HG03064 (cell line): Measurements from ENCODE around the gene F5.
"Not testable (repeated sequence)": the region's sequence is repeated elsewhere in the genome, so short reads cannot be mapped to it uniquely, and the experiment has no call there.

Source experiments
- ATAC-seq: cut with Tn5 transposase; IDR thresholded peaks from one replicate; pipeline ENCODE4 v1.9.1; 2021; ENCODE audit warnings: low read depth; ENCODE audit not compliant: unreplicated experiment

Gene F5

DNA sequence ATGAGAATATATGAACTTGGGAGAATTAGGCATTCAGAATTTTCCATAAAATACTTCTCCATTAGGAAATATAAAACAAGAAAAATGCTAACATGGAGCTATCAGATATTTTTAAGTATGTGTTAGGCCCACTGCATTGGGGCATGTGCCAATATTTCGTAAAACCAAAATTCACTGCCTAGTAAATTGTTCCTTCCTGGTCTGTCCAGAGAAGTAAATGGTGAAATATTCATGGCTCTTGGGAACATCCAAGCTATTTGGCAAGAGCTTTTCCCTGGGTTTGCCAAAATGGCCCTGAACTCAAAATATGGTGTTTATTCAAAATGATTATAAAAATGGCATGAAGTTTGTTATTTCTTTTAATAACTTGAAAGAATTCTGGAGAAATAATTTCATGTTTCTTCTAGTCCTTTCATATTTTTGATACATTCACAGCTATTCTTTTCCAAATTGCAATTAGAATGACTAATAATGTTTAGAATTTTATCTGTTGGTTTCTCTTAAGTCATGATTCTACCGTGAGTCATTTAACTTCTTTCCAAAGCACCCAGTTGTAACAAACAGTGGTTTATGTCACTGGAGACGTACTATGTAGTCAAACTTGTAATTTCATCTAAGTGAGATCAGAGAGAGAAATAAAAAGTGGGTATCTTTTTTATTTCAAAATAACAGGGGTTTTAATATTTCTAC, 74.8 kb downstream of the F5 start:
- no peak for ATAC-seq

DNA sequence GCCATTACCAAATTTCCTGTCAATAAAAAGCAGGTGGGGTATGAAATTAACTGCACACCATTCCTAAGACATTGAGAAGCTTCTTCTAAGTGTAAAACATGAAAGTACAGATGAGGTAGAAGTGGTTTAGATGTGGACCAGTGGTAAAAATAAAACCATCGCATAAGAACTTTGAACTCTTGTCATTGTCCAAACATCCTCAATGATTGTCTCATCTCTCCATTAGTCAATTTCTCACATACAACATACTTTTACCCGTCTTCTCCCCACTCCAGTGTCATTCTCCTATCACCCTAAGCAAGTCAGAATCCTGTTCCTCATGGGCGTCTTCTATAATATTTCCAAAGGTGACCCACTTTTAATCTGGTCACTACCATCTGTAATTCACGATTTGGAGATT, 76.2 kb downstream of the F5 start:
- no peak for ATAC-seq

DNA sequence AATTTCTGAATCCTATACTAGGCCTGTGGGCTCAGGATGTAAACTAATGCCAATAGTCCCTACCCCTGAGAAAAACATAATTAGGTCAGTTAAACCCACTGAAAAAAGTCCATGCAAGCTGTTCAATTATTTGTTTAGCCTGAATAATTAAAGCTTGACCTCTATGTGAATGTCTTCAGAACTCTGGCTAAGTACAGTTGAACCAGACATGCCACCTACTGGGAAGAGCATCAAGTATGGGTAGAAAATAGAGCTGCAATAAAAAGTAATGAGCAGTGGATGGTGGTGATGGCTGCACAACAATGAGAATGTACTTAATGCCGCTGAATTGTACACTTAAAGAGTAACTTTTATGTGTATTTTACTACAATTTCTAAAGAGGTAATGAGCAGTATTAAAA, 76.9 kb downstream of the F5 start:
- no peak for ATAC-seq

DNA sequence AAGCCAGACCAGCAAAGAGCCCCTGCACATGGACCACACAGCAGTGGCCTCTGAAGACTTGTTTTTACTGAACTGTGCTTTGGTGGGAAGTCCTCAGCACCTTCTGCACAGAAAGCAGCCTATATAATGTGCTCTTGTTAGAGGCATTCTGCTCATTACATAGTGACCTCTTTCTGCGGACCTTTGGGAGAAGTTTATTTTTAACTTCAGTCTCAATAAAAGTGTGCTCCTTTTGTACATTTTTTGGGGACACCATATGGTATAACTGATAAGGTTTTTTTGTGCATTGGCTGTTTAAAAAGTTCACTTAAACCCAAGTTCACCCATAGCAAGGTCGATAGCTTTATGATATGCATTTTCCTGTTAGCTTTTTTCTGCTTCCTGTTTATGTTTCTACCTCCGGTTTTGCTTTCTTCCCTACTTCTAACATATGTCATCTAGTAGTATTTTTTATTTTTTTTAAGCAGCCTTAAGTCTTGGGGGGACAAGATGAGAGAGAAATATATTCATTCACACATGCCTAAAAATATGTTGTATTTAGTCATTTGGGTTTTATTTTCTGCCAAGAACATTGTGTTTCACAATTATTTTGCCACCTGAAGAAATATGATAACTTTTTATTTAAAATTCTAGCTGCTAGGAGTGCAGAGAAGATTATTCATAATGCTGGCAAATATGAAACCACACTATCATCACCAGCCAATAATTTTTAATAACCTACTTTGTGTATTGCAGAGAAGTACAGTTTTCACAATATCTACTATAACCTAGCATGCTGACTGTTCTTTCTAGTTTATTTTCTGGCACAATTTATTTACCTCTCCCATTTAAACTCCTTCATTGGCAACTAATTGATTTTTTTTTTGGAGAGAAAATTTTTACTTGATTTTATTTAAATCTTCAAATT, 77.6 kb downstream of the F5 start:
- ATAC-seq = no peak

DNA sequence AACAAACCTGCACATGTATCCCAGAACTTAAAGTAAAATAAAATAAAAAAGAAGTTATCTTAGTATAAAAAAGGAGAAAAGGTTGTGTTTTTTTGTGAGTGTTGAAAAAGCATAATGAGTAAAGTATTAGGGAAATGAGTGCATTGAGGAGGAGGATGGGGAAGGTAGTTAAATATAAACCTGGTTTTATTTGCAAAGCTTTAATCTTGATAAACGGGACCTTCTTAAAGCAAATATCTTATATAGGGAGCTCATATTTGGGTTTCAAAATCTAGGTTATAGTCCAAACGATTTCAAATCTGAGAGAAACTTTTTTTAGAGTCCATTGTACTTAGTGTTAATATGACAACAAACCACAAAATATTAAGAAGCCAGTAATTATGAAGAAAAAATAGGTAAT, 78.9 kb downstream of the F5 start:
- no peak for ATAC-seq

DNA sequence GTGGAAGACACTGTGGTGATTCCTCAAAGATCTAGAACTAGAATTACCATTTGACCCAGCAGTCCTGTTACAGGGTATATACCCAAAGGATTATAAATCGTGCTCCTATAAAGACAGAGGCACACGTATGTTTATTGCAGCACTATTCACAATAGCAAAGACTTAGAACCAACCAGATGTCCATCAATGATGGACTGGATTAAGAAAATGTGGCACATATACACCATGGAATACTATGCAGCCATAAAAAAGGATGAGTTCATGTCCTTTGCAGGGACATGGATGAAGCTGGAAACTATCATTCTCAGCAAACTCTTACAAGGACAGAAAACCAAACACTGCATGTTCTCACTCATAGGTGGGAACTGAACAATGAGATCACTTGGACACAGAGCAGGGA, 82.7 kb downstream of the F5 start:
- not testable (repeated sequence) for ATAC-seq

DNA sequence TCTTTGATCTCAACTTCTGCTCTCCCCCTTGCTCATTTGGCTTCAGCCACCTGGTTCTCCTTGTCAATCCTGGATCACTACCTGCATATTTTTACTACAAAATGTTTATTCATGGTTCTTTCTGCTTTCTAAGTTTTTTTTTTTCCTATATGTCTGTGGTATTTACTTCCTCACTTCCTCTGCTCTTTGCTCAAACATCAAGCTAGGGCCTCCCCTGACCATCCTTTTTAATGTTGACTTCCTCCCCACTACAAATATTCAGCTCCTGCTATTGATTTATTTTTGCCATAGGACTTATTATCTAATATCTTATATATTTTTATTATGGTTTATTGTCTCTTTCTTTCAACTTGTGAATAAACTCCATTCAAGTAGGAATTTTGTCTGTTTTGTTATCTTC, 86.5 kb downstream of the F5 start:
- no peak for ATAC-seq

DNA sequence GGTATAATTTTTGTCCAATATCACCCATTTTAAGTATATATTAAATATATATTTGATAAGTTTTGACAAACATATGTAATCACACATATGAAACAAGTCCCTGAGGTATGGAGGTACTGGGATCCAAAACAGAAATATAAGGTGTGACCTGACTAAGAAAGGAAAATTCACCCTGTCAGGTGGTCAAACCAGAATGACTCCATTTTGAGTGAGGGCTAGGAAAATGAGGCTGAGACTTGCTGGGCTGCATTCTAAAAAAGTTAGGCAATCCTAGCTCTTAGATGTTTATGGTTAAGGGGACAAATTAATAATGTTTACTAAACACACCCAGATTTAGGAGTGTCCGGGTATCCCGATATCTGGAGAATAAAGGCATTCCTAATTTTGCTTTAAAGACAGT, 89.0 kb downstream of the F5 start:
- ATAC-seq = no peak

DNA sequence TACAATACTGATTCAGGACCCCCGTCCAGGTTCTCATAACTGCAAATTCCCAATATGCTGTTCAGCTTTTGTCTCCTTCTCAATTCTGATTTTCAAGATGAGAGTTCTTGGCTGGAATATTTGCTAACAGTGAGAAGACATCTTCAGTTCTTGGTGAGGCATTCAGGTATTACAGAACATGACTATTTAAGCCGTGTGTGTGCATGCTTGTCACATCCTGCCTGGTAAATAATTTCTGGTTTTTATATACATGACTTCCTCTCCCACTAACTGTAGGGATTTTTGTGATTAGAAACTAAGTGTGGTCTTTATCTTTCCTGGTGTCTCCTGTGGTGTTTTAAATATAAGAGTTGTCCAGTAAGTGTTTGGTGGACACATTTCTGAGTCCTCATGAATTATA, 90.4 kb downstream of the F5 start:
- no peak for ATAC-seq

DNA sequence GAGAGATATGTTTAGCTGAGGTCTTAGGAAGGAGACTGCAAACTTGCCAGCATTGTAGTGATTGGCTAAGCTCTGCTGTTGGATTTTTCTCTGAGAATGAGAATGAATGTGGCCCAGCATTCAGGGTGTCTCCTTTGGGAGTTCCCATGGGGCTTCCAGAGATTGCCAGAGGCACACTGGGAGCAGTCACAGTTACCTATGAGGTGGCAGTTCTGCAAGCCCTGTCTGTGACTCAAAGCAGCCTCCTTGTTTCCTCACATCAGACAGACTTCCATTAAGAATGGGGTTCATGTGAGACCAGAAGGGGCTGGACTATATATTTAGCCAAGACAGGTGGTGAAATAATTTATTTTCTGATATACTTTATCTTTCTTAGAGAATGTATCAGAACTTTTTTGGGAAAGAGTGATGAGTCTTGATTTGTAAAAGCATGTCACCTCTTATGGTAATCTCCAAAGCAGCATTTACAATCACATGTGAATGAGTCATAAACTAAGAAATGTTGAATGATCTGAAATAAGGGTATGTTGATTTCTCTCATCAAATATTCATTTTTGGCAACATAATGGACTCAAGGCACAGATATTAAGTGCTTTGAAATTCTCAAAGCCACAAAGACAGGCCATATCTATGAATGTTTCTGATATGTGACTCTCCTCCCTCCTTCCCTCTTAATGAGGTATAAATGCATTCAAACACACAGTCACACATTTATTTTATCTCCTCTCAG, 91.1 kb downstream of the F5 start:
- no peak for ATAC-seq

DNA sequence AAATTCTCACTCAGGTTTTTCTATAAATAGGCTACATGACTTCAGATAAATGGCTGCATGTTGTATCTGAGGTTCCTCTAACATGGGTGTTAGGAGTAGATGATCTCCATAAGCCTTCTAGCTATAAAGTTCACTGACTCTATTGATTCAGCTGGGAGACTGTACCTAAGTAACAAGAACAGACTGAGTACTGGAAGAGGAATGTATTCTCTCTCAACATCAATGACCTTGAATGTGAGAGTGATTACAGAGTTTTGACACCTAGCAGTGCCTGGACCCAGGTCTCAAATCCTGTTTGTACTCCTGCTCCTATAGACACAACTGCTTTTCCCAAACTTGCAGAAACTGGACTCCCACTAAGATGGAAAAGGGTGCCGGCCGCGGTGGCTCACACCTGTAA, 91.9 kb downstream of the F5 start:
- ATAC-seq = no peak

DNA sequence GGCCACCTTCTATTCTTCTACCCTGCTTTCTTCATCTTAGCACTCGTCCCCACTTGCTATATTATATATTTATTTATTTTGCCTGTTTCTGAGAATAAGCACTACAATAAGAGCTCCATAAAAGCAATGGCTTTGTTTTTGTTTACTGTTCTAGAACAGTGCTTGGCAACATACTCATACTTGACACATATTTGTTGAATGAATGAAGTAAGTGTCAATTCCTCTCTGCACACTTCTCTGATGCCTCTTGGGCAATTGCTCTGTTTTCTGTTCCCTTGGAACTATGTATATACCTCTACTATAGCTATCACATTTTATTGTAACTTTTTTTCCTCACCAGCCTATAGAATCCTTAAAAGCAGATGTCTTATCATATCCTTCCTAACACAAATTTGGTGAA, 93.0 kb downstream of the F5 start:
- ATAC-seq = no peak

DNA sequence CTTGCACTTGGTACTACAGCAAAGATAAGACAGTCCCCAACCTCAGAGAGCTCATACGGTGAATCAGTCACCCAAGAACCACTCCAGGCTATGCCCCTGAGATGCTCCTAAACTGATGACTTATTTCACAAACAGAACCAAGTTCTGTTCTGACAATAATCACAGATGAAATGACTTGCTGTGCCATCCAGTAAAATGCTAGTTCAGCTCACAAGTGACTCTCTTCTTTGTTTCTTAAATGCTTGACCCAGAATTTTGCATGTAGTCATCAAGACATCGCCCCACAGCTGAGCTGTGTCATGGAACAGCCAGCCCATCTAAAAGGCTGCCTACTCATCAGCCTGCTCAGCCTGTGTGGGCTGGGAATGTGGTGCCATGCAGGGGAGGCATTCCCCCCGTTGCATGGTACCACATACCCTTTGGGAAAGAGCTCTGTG, 94.4 kb downstream of the F5 start:
- no peak for ATAC-seq

DNA sequence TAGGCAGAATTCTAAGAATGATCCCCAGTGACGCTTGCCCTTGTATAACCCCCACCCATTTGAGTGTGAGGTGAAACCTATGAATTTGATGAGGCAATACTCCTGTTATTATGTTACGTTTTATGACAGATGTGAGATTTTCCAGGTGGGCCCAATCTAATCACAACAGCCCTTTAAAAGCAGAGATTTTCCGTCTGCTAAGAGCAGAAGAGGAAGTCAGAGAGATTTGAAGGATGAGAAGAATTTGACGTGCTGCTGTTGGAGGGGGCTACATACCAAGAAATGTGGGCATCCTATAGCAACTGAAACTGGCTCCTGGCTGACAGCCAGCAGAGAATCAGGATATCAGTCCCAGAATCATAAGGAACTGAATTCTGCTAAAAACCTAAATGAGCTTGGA, 98.1 kb downstream of the F5 start:
- no peak for ATAC-seq

DNA sequence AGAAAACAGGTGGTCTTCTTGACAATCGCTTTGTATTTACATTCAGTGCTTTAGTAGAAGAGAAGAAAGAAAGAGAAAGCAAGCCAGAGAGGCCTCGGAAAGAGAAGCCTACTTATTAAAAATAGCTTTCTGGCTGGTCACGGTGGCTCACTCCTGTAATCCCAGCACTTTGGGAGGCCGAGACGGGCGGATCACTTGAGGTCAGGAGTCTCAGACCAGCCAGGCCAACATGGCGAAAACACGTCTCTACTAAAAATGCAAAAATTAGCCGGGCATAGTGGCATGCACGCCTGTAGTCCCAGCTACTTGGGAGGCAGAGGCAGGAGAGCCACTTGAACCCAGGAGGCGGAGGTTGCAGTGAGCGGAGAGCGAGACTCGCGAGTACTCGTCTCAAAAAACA, 98.7 kb downstream of the F5 start:
- no peak for ATAC-seq

DNA sequence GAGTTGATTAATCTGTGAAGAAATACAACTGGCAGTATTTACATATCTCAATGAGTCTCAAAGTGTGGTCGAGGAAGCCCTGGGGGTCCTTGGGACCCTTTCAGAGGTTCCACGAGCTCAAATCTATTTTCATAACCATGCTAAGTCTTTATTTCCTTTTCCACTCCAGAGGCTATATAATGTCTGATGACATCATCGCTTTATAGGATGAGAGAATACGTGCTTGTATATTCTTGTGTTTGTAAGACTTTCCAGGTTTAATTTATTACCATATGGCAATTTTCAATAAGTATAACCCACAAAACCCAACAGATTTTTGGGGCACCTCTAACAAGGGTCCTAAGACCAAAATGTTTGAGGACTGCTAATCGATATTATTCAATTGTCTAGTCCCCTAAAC, 99.1 kb downstream of the F5 start:
- no peak for ATAC-seq

DNA sequence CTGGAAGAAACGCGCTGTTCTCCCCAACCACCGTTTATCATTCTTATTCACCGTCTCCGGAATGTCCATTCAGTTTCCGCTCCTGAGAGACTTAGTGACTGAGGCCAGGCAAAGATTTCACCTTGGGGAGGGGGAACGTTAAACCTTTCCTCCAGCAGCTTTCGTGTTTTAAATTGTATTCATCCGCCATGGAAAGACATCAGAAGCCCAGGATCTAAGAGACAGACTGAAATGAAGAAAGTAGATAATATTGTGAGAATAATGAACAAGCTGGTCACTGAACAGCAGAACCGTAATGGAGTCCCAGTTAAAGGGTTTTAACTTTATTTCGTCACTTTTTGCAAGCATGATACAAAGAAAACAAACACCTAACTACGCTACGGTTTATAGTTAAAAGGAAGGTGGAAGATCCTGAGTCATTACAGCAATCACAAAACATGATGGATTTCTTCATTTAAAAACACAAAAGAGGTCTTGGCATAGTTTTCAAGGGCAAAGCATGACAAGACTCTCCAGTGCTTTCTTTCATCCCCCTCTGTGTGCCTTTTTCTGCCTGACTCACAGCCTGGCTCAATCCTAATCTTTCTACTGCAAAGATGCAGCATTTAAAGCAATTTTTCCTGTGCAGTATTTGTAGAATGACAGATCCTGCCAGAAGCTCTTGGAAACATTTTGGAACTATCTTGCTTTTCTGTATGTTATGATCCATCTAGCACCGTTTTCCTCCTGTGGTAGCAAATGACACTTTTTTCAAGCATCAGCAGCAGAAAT, 99.8 kb downstream of the F5 start:
- no peak for ATAC-seq

DNA sequence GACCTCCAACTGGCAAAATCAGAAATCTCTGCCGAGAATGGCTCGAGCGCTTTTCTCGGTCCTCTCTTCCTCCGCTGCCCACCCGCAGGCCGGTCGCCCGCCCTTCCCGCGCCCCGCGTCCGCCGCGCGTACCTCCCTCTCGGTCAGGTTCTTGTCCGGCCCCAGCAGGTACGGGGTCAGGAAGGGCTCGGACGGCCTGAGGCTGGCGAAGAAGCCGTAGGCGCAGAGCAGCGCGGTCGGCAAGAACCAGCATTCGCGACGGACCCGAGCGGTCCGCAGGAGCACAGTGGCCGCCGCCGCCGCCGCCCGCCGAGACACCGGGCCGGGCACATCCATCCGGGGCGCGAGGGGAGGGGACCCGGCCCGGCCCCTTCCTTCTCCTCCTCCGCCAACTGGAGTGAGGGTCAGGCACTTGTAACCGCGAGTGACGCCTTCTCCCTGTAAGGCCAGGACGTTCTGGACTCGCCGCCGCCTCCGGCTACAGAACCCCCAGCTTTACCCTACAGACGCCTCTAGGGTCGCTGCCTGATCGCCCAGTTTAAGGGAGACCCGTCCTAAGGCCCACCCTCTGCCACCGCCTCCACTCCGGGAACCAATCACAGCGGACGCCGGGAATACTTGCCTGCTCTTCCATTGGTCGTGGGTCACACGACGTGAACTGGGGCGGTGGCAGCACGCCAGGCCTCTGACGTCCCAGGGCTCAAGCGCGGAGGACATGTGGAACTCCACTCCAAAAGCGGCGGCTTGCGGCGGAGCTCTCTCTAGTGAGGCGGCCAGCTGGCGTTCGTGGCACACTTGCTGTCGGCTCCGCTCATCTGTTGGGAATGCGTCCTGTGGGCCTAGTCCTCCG, 100.6 kb downstream of the F5 start, which contains the start of gene SLC19A2:
TSS of gene SLC19A2 (minus strand) at position 514 of the 850 bp plus-strand sequence. CDS start at position 336, 178 bp downstream.
- peak; percentile 99 for ATAC-seq

DNA sequence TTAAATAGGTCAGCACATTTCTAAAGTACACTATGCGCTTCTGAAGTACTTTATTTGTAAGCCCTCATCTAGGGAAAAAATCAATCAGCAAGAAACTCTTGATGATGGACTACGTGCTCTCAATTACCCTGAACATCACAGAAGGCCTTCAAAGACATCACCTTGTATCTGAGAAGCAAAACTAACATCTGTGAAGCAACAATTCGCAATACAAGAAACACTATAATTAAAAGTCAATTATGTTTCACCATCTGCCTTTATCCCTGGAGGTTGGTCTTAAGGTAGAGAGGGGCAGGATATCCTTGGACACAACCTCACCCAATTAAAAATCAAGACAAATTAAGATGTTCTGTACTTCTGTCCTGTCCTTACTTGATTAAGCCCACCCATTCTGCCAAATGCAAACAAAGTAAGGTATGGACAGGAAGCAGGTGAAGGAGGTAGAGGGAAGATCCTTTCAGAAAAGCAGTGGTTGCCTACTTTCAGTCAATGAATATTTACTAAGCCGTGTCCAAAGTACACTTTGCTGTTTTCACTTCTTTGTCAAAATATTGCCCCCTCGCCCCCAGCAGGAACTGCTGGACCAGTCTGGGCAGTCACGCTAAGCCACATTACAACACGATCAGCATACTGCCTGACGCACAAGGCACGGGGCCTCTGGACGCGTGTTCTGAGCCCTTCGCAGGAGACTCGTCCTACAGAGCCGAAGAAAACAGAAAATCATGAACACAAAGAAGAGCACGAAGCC, 101.4 kb downstream of the F5 start:
- ATAC-seq = peak; percentile 23
